Measurements from ENCODE around the gene PHLDB2. TPM values are rescaled to one million over a fixed set of nuclear protein-coding genes. Genes with fewer than 3 reads are reported as not detected.

Gene PHLDB2
- total RNA-seq, 1 donor from 2014 or later, result 170 TPM

GRCh38 chr3:111984636-111985298 lies 125.7 kb downstream of the PHLDB2 start:
- peaks cover 25% of the 10 kb centered on the region for H3K36me3 ChIP-seq (ENCODE audit: insufficient read depth, low read length)
- H4K20me1 ChIP-seq (ENCODE audit: insufficient read depth, low read length), result peaks cover 7% of the 10 kb centered on the region
- no peaks in the 10 kb centered on the region for H3K4me1 ChIP-seq (ENCODE audit: insufficient read depth, low read length)
- no peaks in the 10 kb centered on the region for H3K27me3 ChIP-seq (ENCODE audit: insufficient read depth, low read length)
- Mint-ChIP-seq H3K9me3 (ENCODE audit: unreplicated experiment) (no peaks in the 10 kb centered on the region), H3K36me3 (ENCODE audit: low read depth, unreplicated experiment) (no peaks in the 10 kb centered on the region), H3K4me3 (ENCODE audit: unreplicated experiment) (no peak overlapping the region), H3K27me3 (ENCODE audit: low read depth, unreplicated experiment) (no peaks in the 10 kb centered on the region), H3K4me1 (ENCODE audit: low read depth, unreplicated experiment) (no peaks in the 10 kb centered on the region), H3K27ac (ENCODE audit: unreplicated experiment) (no peak overlapping the region)
- TF ChIP-seq, protein P1, sequence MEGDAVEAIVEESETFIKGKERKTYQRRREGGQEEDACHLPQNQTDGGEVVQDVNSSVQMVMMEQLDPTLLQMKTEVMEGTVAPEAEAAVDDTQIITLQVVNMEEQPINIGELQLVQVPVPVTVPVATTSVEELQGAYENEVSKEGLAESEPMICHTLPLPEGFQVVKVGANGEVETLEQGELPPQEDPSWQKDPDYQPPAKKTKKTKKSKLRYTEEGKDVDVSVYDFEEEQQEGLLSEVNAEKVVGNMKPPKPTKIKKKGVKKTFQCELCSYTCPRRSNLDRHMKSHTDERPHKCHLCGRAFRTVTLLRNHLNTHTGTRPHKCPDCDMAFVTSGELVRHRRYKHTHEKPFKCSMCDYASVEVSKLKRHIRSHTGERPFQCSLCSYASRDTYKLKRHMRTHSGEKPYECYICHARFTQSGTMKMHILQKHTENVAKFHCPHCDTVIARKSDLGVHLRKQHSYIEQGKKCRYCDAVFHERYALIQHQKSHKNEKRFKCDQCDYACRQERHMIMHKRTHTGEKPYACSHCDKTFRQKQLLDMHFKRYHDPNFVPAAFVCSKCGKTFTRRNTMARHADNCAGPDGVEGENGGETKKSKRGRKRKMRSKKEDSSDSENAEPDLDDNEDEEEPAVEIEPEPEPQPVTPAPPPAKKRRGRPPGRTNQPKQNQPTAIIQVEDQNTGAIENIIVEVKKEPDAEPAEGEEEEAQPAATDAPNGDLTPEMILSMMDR (IDR thresholded peaks at IDR 0.05; ENCODE audit: insufficient read depth, low read depth, low read length), result no peak
- TF ChIP-seq EZH2 (IDR thresholded peaks at IDR 0.05; ENCODE audit: insufficient read depth, low read length), result no peak
- H3K4me2 ChIP-seq (ENCODE audit: low read length), result no peak overlapping the region
- FAIRE-seq (peak; percentile 80), DNase-seq (ENCODE audit: low read depth) (no peak)
- H3K9me3 ChIP-seq (ENCODE audit: insufficient read depth, low read depth, low read length), result no peaks in the 10 kb centered on the region
- no peak overlapping the region for H2AFZ ChIP-seq (ENCODE audit: low read depth, low read length)
- H3K27ac ChIP-seq (ENCODE audit: low read depth, low read length), result no peak overlapping the region
- H3K4me3 ChIP-seq (ENCODE audit: insufficient read depth, low read depth, low read length), result no peak overlapping the region
- peaks cover 61% of the 10 kb centered on the region for H3K79me2 ChIP-seq (ENCODE audit: insufficient read depth, low read length)
- H3K9ac ChIP-seq (ENCODE audit: low read length), result no peak overlapping the region

DNA sequence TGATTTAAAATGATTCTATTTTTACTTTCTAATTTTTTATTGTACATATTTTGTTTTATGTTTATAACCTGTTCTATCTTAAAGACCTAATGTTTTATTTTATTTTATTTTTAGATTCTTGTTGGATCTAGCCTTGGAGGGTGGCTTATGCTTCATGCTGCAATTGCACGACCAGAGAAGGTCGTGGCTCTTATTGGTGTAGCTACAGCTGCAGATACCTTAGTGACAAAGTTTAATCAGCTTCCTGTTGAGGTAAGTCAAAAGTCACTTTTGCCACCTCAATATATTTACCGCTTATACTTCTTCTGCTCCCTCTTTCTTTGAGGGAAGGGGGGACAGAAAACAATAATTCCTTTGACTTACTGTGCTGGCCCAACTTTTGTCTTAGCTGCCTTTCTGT lies 127.7 kb downstream of the PHLDB2 start:
- H3K27ac ChIP-seq (ENCODE audit: low read depth, low read length), result no peak overlapping the region
- TF ChIP-seq EZH2 (IDR thresholded peaks at IDR 0.05; ENCODE audit: insufficient read depth, low read length), result no peak
- TF ChIP-seq, protein P1 (IDR thresholded peaks at IDR 0.05; ENCODE audit: insufficient read depth, low read depth, low read length), result no peak
- Mint-ChIP-seq H3K4me3 (ENCODE audit: unreplicated experiment) (no peak overlapping the region), H3K27me3 (ENCODE audit: low read depth, unreplicated experiment) (no peaks in the 10 kb centered on the region), H3K9me3 (ENCODE audit: unreplicated experiment) (no peaks in the 10 kb centered on the region), H3K27ac (ENCODE audit: unreplicated experiment) (no peak overlapping the region), H3K36me3 (ENCODE audit: low read depth, unreplicated experiment) (no peaks in the 10 kb centered on the region), H3K4me1 (ENCODE audit: low read depth, unreplicated experiment) (no peaks in the 10 kb centered on the region)
- no peak overlapping the region for H3K4me2 ChIP-seq (ENCODE audit: low read length)
- FAIRE-seq, result no peak
- H3K4me1 ChIP-seq (ENCODE audit: insufficient read depth, low read length), result no peaks in the 10 kb centered on the region
- no peaks in the 10 kb centered on the region for H3K9me3 ChIP-seq (ENCODE audit: insufficient read depth, low read depth, low read length)
- DNase-seq (ENCODE audit: low read depth), result no peak
- peaks cover 7% of the 10 kb centered on the region for H4K20me1 ChIP-seq (ENCODE audit: insufficient read depth, low read length)
- H3K27me3 ChIP-seq (ENCODE audit: insufficient read depth, low read length), result no peaks in the 10 kb centered on the region
- no peak overlapping the region for H3K9ac ChIP-seq (ENCODE audit: low read length)
- no peak overlapping the region for H3K4me3 ChIP-seq (ENCODE audit: insufficient read depth, low read depth, low read length)
- no peak overlapping the region for H2AFZ ChIP-seq (ENCODE audit: low read depth, low read length)
- H3K36me3 ChIP-seq (ENCODE audit: insufficient read depth, low read length), result peaks cover 29% of the 10 kb centered on the region
- H3K79me2 ChIP-seq (ENCODE audit: insufficient read depth, low read length), result peaks cover 40% of the 10 kb centered on the region

DNA sequence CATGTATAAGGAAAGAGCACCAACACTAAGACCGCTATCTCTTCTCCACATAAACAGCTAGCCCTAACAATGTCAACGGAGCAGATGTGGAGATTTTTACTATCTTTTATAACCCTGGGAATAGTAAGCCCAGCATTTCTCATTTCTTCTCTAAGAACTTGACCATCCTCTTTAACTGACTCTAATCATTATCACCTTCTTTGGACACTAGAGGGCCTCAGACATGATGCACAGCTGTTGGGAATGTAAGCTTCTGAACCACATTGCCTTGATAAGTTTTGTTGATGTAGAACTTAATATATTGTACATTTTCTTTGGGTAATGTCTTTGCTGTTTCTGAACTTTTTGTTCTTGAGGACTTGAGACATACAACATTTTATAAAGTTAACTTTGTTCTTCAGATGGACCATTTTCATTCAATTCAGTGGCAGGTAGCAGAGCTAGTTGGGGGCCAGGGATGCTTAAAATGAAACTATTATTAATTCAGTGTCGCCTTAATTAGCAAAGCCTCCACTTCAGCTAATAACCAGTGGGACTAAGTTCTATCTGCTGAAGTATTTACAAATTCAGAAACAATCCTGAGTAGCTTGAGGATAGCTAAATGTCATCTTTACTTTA lies 130.1 kb downstream of the PHLDB2 start:
- no peak for TF ChIP-seq EZH2 (IDR thresholded peaks at IDR 0.05; ENCODE audit: insufficient read depth, low read length)
- TF ChIP-seq, protein P1 (IDR thresholded peaks at IDR 0.05; ENCODE audit: insufficient read depth, low read depth, low read length), result peak; percentile 85
- H3K27ac ChIP-seq (ENCODE audit: low read depth, low read length), result no peak overlapping the region
- H3K9ac ChIP-seq (ENCODE audit: low read length), result no peak overlapping the region
- H3K36me3 ChIP-seq (ENCODE audit: insufficient read depth, low read length), result peaks cover 29% of the 10 kb centered on the region
- DNase-seq (ENCODE audit: low read depth) (peak; percentile 51), FAIRE-seq (peak; percentile 91)
- no peaks in the 10 kb centered on the region for H3K4me1 ChIP-seq (ENCODE audit: insufficient read depth, low read length)
- H3K79me2 ChIP-seq (ENCODE audit: insufficient read depth, low read length), result peaks cover 18% of the 10 kb centered on the region
- H3K36me3 Mint-ChIP-seq (ENCODE audit: low read depth, unreplicated experiment), result peaks cover 4% of the 10 kb centered on the region
- no peaks in the 10 kb centered on the region for H3K4me1 Mint-ChIP-seq (ENCODE audit: low read depth, unreplicated experiment)
- H3K27ac Mint-ChIP-seq (ENCODE audit: unreplicated experiment), result no peak overlapping the region
- no peaks in the 10 kb centered on the region for H3K9me3 ChIP-seq (ENCODE audit: insufficient read depth, low read depth, low read length)
- peaks cover 7% of the 10 kb centered on the region for H4K20me1 ChIP-seq (ENCODE audit: insufficient read depth, low read length)
- no peaks in the 10 kb centered on the region for H3K27me3 ChIP-seq (ENCODE audit: insufficient read depth, low read length)
- H3K27me3 Mint-ChIP-seq (ENCODE audit: low read depth, unreplicated experiment), result no peaks in the 10 kb centered on the region
- H3K4me2 ChIP-seq (ENCODE audit: low read length), result no peak overlapping the region
- no peaks in the 10 kb centered on the region for H3K9me3 Mint-ChIP-seq (ENCODE audit: unreplicated experiment)
- H3K4me3 ChIP-seq (ENCODE audit: insufficient read depth, low read depth, low read length), result no peak overlapping the region
- no peak overlapping the region for H2AFZ ChIP-seq (ENCODE audit: low read depth, low read length)
- no peak overlapping the region for H3K4me3 Mint-ChIP-seq (ENCODE audit: unreplicated experiment)
